Subcutaneous abdominal adipose tissue (tissue), 5 donors: ENCODE data around the gene ATP11A.

ENCODE experiments used
- H3K27ac ChIP-seq: one replicate; pipeline ENCODE4 v1.7.0; 2013; ENCODE audit warnings: low read depth, mild to moderate bottlenecking, inconsistent platforms, low read length, moderate library complexity
- H3K27me3 ChIP-seq, 5 donors: one replicate each; pipeline ENCODE4 v1.7.0; 2013; ENCODE audit warnings: low read length in 5 of 5, inconsistent platforms in 1 of 5; ENCODE audit not compliant: control insufficient read depth in 5 of 5, insufficient read depth in 4 of 5
- H3K36me3 ChIP-seq, 5 donors: one replicate each; pipeline ENCODE4 v1.7.0; 2013; ENCODE audit warnings: low read length in 5 of 5; ENCODE audit not compliant: control insufficient read depth in 5 of 5, insufficient read depth in 5 of 5
- H3K4me1 ChIP-seq, 5 donors: one replicate each; pipeline ENCODE4 v1.7.0; 2013; ENCODE audit warnings: low read length in 5 of 5, mild to moderate bottlenecking in 3 of 5, moderate library complexity in 1 of 5; ENCODE audit not compliant: control insufficient read depth in 5 of 5, insufficient read depth in 5 of 5
- H3K4me3 ChIP-seq, 5 donors: one replicate each; pipeline ENCODE4 v1.7.0; 2013; ENCODE audit warnings: low read length in 5 of 5, low read depth in 1 of 5
- H3K9ac ChIP-seq, 5 donors: one replicate each; pipeline ENCODE4 v1.7.0; 2013; ENCODE audit warnings: low read length in 5 of 5, mild to moderate bottlenecking in 4 of 5, moderate library complexity in 3 of 5
- H3K9me3 ChIP-seq, 5 donors: one replicate each; pipeline ENCODE4 v1.7.0; 2013; ENCODE audit warnings: low read length in 5 of 5; ENCODE audit not compliant: control insufficient read depth in 5 of 5
- donor health status: healthy.
- donor health status: healthy.
- donor health status: healthy.
- donor health status: healthy.
- donor health status: healthy.

Gene ATP11A

GRCh38 chr13:112715210-112715609 lies 25.4 kb downstream of the ATP11A start:
- Histone ChIP-seq H3K4me1 (peaks cover 6 to 23% (median 17%) of the 10 kb centered on the region in 5 donors), H3K27me3 (no peaks in the 10 kb centered on the region), H3K36me3 (peaks cover 0 to 7% (median 0%) of the 10 kb centered on the region in 5 donors), H3K9ac (no peak overlapping the region), H3K9me3 (peaks cover 0 to 10% (median 3%) of the 10 kb centered on the region in 5 donors), H3K27ac (no peak overlapping the region), H3K4me3 (no peak overlapping the region)

- Histone ChIP-seq H3K9me3 (peaks cover 0 to 10% (median 3%) of the 10 kb centered on the region in 5 donors), H3K4me3 (no peak overlapping the region), H3K4me1 (peaks cover 6 to 19% (median 13%) of the 10 kb centered on the region in 5 donors), H3K27me3 (no peaks in the 10 kb centered on the region), H3K9ac (peak overlapping the region in 1 of 5 donors; percentile 63), H3K36me3 (peaks cover 0 to 7% (median 0%) of the 10 kb centered on the region in 5 donors), H3K27ac (no peak overlapping the region)
Measured at GRCh38 chr13:112715715-112716460, 26.1 kb downstream of the ATP11A start.

- peaks cover 6 to 19% (median 8%) of the 10 kb centered on the region in 5 donors for H3K4me1 ChIP-seq
- no peak overlapping the region for H3K4me3 ChIP-seq
- no peaks in the 10 kb centered on the region for H3K27me3 ChIP-seq
- peaks cover 0 to 10% (median 3%) of the 10 kb centered on the region in 5 donors for H3K9me3 ChIP-seq
- H3K27ac ChIP-seq: no peak overlapping the region
- peaks cover 0 to 7% (median 0%) of the 10 kb centered on the region in 5 donors for H3K36me3 ChIP-seq
- H3K9ac ChIP-seq: no peak overlapping the region
Measured at GRCh38 chr13:112716461-112716820, 26.6 kb downstream of the ATP11A start.

- no peak overlapping the region for H3K27ac ChIP-seq
Measured at GRCh38 chr13:112716841-112717520, 27.1 kb downstream of the ATP11A start.

GRCh38 chr13:112718318-112718717 lies 28.5 kb downstream of the ATP11A start:
- peaks cover 0 to 10% (median 3%) of the 10 kb centered on the region in 5 donors for H3K9me3 ChIP-seq
- H3K27ac ChIP-seq: no peak overlapping the region
- H3K4me1 ChIP-seq: peaks cover 0 to 17% (median 2%) of the 10 kb centered on the region in 5 donors
- no peaks in the 10 kb centered on the region for H3K27me3 ChIP-seq
- no peak overlapping the region for H3K4me3 ChIP-seq
- no peak overlapping the region for H3K9ac ChIP-seq
- H3K36me3 ChIP-seq: peaks cover 0 to 7% (median 0%) of the 10 kb centered on the region in 5 donors

More at GRCh38 chr13:112716841-112717520, 27.1 kb downstream of the ATP11A start:
- Histone ChIP-seq H3K4me1 (peaks cover 2 to 16% (median 5%) of the 10 kb centered on the region in 5 donors), H3K9ac (no peak overlapping the region), H3K27me3 (no peaks in the 10 kb centered on the region), H3K4me3 (no peak overlapping the region), H3K36me3 (peaks cover 0 to 7% (median 0%) of the 10 kb centered on the region in 5 donors), H3K9me3 (peaks cover 0 to 10% (median 3%) of the 10 kb centered on the region in 5 donors)

GRCh38 chr13:112719016-112719415 lies 29.2 kb downstream of the ATP11A start:
- Histone ChIP-seq H3K27ac (no peak overlapping the region), H3K36me3 (peaks cover 0 to 7% (median 0%) of the 10 kb centered on the region in 5 donors), H3K4me3 (no peak overlapping the region), H3K27me3 (no peaks in the 10 kb centered on the region), H3K9me3 (peaks cover 0 to 10% (median 3%) of the 10 kb centered on the region in 5 donors), H3K9ac (no peak overlapping the region), H3K4me1 (peaks cover 0 to 17% (median 2%) of the 10 kb centered on the region in 5 donors)

- Histone ChIP-seq H3K9ac (no peak overlapping the region), H3K9me3 (peaks cover 0 to 6% (median under 1%) of the 10 kb centered on the region in 5 donors), H3K4me3 (no peak overlapping the region), H3K4me1 (peaks cover 0 to 17% (median 2%) of the 10 kb centered on the region in 5 donors), H3K27ac (no peak overlapping the region), H3K27me3 (no peaks in the 10 kb centered on the region), H3K36me3 (peaks cover 0 to 7% (median 0%) of the 10 kb centered on the region in 5 donors)
Measured at GRCh38 chr13:112719556-112719955, 29.7 kb downstream of the ATP11A start.

- no peaks in the 10 kb centered on the region for H3K9me3 ChIP-seq
- H3K36me3 ChIP-seq: peaks cover 0 to 7% (median 0%) of the 10 kb centered on the region in 5 donors
- H3K9ac ChIP-seq: no peak overlapping the region
- H3K4me1 ChIP-seq: peaks cover 0 to 20% (median 2%) of the 10 kb centered on the region in 5 donors
- no peak overlapping the region for H3K4me3 ChIP-seq
- no peak overlapping the region for H3K27ac ChIP-seq
- no peaks in the 10 kb centered on the region for H3K27me3 ChIP-seq
Measured at GRCh38 chr13:112720251-112720650, 30.4 kb downstream of the ATP11A start.

- Histone ChIP-seq H3K27me3 (no peaks in the 10 kb centered on the region), H3K9me3 (no peaks in the 10 kb centered on the region), H3K27ac (no peak overlapping the region), H3K36me3 (peaks cover 0 to 7% (median 0%) of the 10 kb centered on the region in 5 donors), H3K4me1 (peaks cover 0 to 25% (median 2%) of the 10 kb centered on the region in 5 donors), H3K9ac (no peak overlapping the region), H3K4me3 (no peak overlapping the region)
Measured at GRCh38 chr13:112720814-112721197, 31.0 kb downstream of the ATP11A start.
